HEK293 (cell line): ENCODE results near the gene RANBP1.
"Not testable (repeated sequence)": the region's sequence is repeated elsewhere in the genome, so short reads cannot be mapped to it uniquely, and the experiment has no call there.

Experiments used
- CTCF ChIA-PET: fragments of 350-600 bp; formaldehyde crosslinking; extraction: SDS; loops from one replicate; lab custom pipeline; 2021; ENCODE audit warnings: antibody characterized with exemption; lab: Yijun Ruan, JAX
- POLR2A ChIA-PET: fragments of 300-600 bp; formaldehyde crosslinking; extraction: SDS; loops from one replicate; lab custom pipeline; 2020; ENCODE audit warnings: antibody characterized with exemption, inconsistent platforms; lab: Yijun Ruan, JAX
- H3K27ac ChIP-seq: fragments of 200-500 bp; sonication (Bioruptor generic); 2 replicates; pipeline ENCODE4 v1.5.1; 2014; ENCODE audit warnings: low read depth, low read length, control low read depth, inconsistent platforms; ENCODE audit errors: extremely low read depth
- H3K36me3 ChIP-seq, 2 experiments: fragments of 200-500 bp in 1 of 2; sonication (Bioruptor generic) in 1 of 2; 1 replicate in 1 of 2; 2 replicates in 1 of 2; pipeline ENCODE4 v1.5.1; 2014 to 2017; ENCODE audit warnings: inconsistent platforms in 2 of 2, low read length in 2 of 2; ENCODE audit not compliant: control insufficient read depth in 2 of 2, insufficient read depth in 1 of 2
- H3K4me1 ChIP-seq: fragments of 200-500 bp; sonication (Bioruptor generic); 2 replicates; pipeline ENCODE4 v1.5.1; 2014; ENCODE audit warnings: mild to moderate bottlenecking, low read length, inconsistent platforms; ENCODE audit not compliant: control insufficient read depth, insufficient read depth
- H3K4me3 ChIP-seq: 2 replicates; pipeline ENCODE4 v1.5.1; 2011; ENCODE audit warnings: low read depth, mild to moderate bottlenecking, control low read depth, low read length, moderate library complexity
- H3K9me3 ChIP-seq: fragments of 200-500 bp; sonication (Bioruptor generic); 2 replicates; pipeline ENCODE4 v1.5.1; 2014; ENCODE audit warnings: low read depth, low read length, inconsistent platforms; ENCODE audit not compliant: control insufficient read depth, insufficient read depth
- BCL11B ChIP-seq: fragments of 450-650 bp; formaldehyde crosslinking; IDR thresholded peaks from 2 replicates; pipeline ENCODE4 v1.5.1; 2016; ENCODE audit warnings: low read depth, missing biosample characterization, missing genetic modification characterization
- BCL6B ChIP-seq: fragments of 450-650 bp; formaldehyde crosslinking; IDR thresholded peaks from 2 replicates; pipeline ENCODE4 v1.5.1; 2017; ENCODE audit warnings: missing biosample characterization, missing genetic modification characterization
- EGR2 ChIP-seq: fragments of 450-650 bp; formaldehyde crosslinking; IDR thresholded peaks from 2 replicates; pipeline ENCODE4 v1.5.1; 2016; ENCODE audit warnings: low read depth, missing biosample characterization, missing genetic modification characterization
- RBAK ChIP-seq: fragments of 450-650 bp; formaldehyde crosslinking; IDR thresholded peaks from 2 replicates; pipeline ENCODE4 v1.5.1; 2016; ENCODE audit warnings: missing biosample characterization, missing genetic modification characterization
- YY2 ChIP-seq: fragments of 450-650 bp; formaldehyde crosslinking; IDR thresholded peaks from 2 replicates; pipeline ENCODE4 v1.5.1; 2016; ENCODE audit warnings: missing biosample characterization, missing genetic modification characterization
- ZBTB1 ChIP-seq: fragments of 450-650 bp; formaldehyde crosslinking; IDR thresholded peaks from 2 replicates; pipeline ENCODE4 v1.5.1; 2016; ENCODE audit warnings: missing biosample characterization, missing genetic modification characterization
- ZBTB6 ChIP-seq: fragments of 450-650 bp; formaldehyde crosslinking; IDR thresholded peaks from 2 replicates; pipeline ENCODE4 v1.5.1; 2017; ENCODE audit warnings: missing biosample characterization, missing genetic modification characterization
- ZFP37 ChIP-seq: fragments of 450-650 bp; formaldehyde crosslinking; IDR thresholded peaks from 2 replicates; pipeline ENCODE4 v1.5.1; 2016; ENCODE audit warnings: missing biosample characterization, missing genetic modification characterization
- ZNF121 ChIP-seq: fragments of 450-650 bp; formaldehyde crosslinking; IDR thresholded peaks from 2 replicates; pipeline ENCODE4 v1.5.1; 2016; ENCODE audit warnings: missing biosample characterization, missing genetic modification characterization
- ZNF138 ChIP-seq: fragments of 450-650 bp; formaldehyde crosslinking; IDR thresholded peaks from 2 replicates; pipeline ENCODE4 v1.5.1; 2016; ENCODE audit warnings: missing biosample characterization, missing genetic modification characterization, borderline replicate concordance
- ZNF155 ChIP-seq: fragments of 450-650 bp; formaldehyde crosslinking; IDR thresholded peaks from 2 replicates; pipeline ENCODE4 v1.5.1; 2016; ENCODE audit warnings: missing biosample characterization, missing genetic modification characterization
- ZNF16 ChIP-seq: fragments of 450-650 bp; formaldehyde crosslinking; IDR thresholded peaks from 2 replicates; pipeline ENCODE4 v1.5.1; 2016; ENCODE audit warnings: low read depth, missing biosample characterization, missing genetic modification characterization
- ZNF175 ChIP-seq: fragments of 450-650 bp; formaldehyde crosslinking; IDR thresholded peaks from 2 replicates; pipeline ENCODE4 v1.5.1; 2016; ENCODE audit warnings: missing biosample characterization, missing genetic modification characterization
- ZNF2 ChIP-seq: fragments of 450-650 bp; formaldehyde crosslinking; IDR thresholded peaks from 2 replicates; pipeline ENCODE4 v1.5.1; 2016; ENCODE audit warnings: missing biosample characterization, missing genetic modification characterization
- ZNF223 ChIP-seq: fragments of 450-650 bp; formaldehyde crosslinking; IDR thresholded peaks from 2 replicates; pipeline ENCODE4 v1.5.1; 2016; ENCODE audit warnings: missing biosample characterization, missing genetic modification characterization
- ZNF350 ChIP-seq: fragments of 450-650 bp; formaldehyde crosslinking; IDR thresholded peaks from 2 replicates; pipeline ENCODE4 v1.5.0; 2017; ENCODE audit warnings: missing biosample characterization, mild to moderate bottlenecking, missing genetic modification characterization
- ZNF354C ChIP-seq: fragments of 450-650 bp; formaldehyde crosslinking; IDR thresholded peaks from 2 replicates; pipeline ENCODE4 v1.5.1; 2016; ENCODE audit warnings: missing biosample characterization, missing genetic modification characterization, low read depth, borderline replicate concordance
- ZNF404 ChIP-seq: fragments of 450-650 bp; formaldehyde crosslinking; IDR thresholded peaks from 2 replicates; pipeline ENCODE4 v1.5.1; 2017; ENCODE audit warnings: missing biosample characterization, missing genetic modification characterization
- ZNF416 ChIP-seq: fragments of 450-650 bp; formaldehyde crosslinking; IDR thresholded peaks from 2 replicates; pipeline ENCODE4 v1.5.1; 2016; ENCODE audit warnings: missing biosample characterization, missing genetic modification characterization
- ZNF514 ChIP-seq: fragments of 450-650 bp; formaldehyde crosslinking; IDR thresholded peaks from 2 replicates; pipeline ENCODE4 v1.5.1; 2016; ENCODE audit warnings: missing biosample characterization, missing genetic modification characterization
- ZNF529 ChIP-seq: fragments of 450-650 bp; formaldehyde crosslinking; IDR thresholded peaks from 2 replicates; pipeline ENCODE4 v1.5.1; 2017; ENCODE audit warnings: missing genetic modification characterization, missing biosample characterization; ENCODE audit not compliant: insufficient replicate concordance
- ZNF558 ChIP-seq: fragments of 450-650 bp; formaldehyde crosslinking; IDR thresholded peaks from 2 replicates; pipeline ENCODE4 v1.5.1; 2016; ENCODE audit warnings: missing biosample characterization, missing genetic modification characterization
- ZNF76 ChIP-seq: fragments of 450-650 bp; formaldehyde crosslinking; IDR thresholded peaks from 2 replicates; pipeline ENCODE4; 2016; ENCODE audit warnings: low read depth, missing biosample characterization, missing genetic modification characterization, borderline replicate concordance
- ZNF785 ChIP-seq: fragments of 450-650 bp; formaldehyde crosslinking; IDR thresholded peaks from 2 replicates; pipeline ENCODE4 v1.5.1; 2016; ENCODE audit warnings: missing biosample characterization, missing genetic modification characterization
- ZSCAN23 ChIP-seq: fragments of 450-650 bp; formaldehyde crosslinking; IDR thresholded peaks from 2 replicates; pipeline ENCODE4 v1.5.1; 2016; ENCODE audit warnings: missing biosample characterization, missing genetic modification characterization

RANBP1 gene

GRCh38 chr22:20115691-20116375, at the start of gene RANBP1:
Gene RANBP1, plus strand, starts transcription at chr22:20116104. Its CDS starts 81 bp downstream, at chr22:20116185.
- H3K4me1 ChIP-seq = no peaks in the 10 kb centered on the region
- TF ChIP-seq ZNF2 (no peak), EGR2 (tag by site-specific recombination) (peak; percentile 39; the same call in 1 of the 2 replicates), BCL11B (tag by site-specific recombination) (0 out of 2 replicates have a peak, but pooled peaks have one; percentile 24)
- H3K27ac ChIP-seq = peak within 1 kb of the TSS; percentile 85
- ChIA-PET POLR2A (interaction anchor here (0.6 to 6.1 kb wide), 7 partner anchors 10 to 412 kb away, joined by 3 to 62 read pairs (median 7); partner anchors contain the start of genes DGCR8 and ZDHHC8), CTCF (interaction anchor here (0.6 kb wide), 1 partner anchor 632 kb away, joined by 3 read pairs; no protein-coding TSS in a partner anchor)
- peaks cover 11 to 84% of the 10 kb centered on the region in 2 experiments for H3K36me3 ChIP-seq
- no peaks in the 10 kb centered on the region for H3K9me3 ChIP-seq
- peak within 1 kb of the TSS; percentile 93 for H3K4me3 ChIP-seq

GRCh38 chr22:20066617-20067383, 49.1 kb upstream of the RANBP1 start:
- POLR2A ChIA-PET = interaction anchor here (1.3 kb wide), 1 partner anchor 45 kb away, joined by 4 read pairs; no protein-coding TSS in a partner anchor
- Histone ChIP-seq H3K4me1 (no peaks in the 10 kb centered on the region), H3K36me3 (peaks cover 0 to 21% of the 10 kb centered on the region in 2 experiments; a peak in 1 of 3 replicates), H3K27ac (no peak overlapping the region), H3K4me3 (no peak overlapping the region), H3K9me3 (no peaks in the 10 kb centered on the region)
- CTCF ChIA-PET = interaction anchor here (0.6 kb wide), 1 partner anchor 87 kb away, joined by 3 read pairs; no protein-coding TSS in a partner anchor
- no peak for TF ChIP-seq RBAK (tag by site-specific recombination)
- no peak for TF ChIP-seq ZNF529
- no peak for TF ChIP-seq ZNF16 (tag by site-specific recombination)
- TF ChIP-seq ZBTB1 (tag by site-specific recombination) = no peak
- TF ChIP-seq ZNF416 (tag by site-specific recombination) = no peak

GRCh38 chr22:20067384-20067682, 48.6 kb upstream of the RANBP1 start:
- CTCF ChIA-PET = interaction anchor here (0.6 kb wide), 3 partner anchors 87 to 120 kb away, joined by 3 read pairs; no protein-coding TSS in a partner anchor
- peaks cover 0 to 19% of the 10 kb centered on the region in 2 experiments; a peak in 1 of 3 replicates for H3K36me3 ChIP-seq
- H3K9me3 ChIP-seq, H3K4me3 ChIP-seq, H3K4me1 ChIP-seq, H3K27ac ChIP-seq, POLR2A ChIA-PET: not testable (repeated sequence)
- TF ChIP-seq ZNF121 (tag by site-specific recombination) (peak; percentile 81), ZBTB6 (tag by site-specific recombination) (0 out of 2 replicates have a peak, but pooled peaks have one; percentile 25)
- TF ChIP-seq, all 188 proteins: peak for 2; not testable (repeated sequence) for 186

DNA sequence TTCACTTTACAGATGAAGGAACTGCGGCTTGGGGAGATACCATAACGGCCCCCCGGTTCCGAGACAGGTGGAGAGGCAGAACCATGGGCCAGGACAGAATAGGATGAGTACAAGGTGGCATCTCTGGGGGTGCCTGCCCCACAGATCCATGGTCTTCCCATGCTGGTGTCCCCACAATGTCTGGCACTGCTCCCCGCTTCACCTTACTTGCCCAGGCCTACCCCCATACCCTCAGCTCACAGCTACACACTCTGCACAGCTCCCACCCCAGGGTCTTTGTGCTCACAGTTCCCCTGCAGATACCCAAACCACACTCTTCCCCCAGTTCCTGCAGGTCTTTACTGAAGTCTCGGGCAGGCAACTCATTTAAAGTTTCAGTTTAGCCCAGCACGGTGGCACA, 47.3 kb upstream of the RANBP1 start:
- POLR2A ChIA-PET = interaction anchor here (0.7 kb wide), 1 partner anchor 946 kb away, joined by 3 read pairs; the partner anchor contains the start of gene DGCR2
- Histone ChIP-seq H3K36me3 (peaks cover 0 to 13% of the 10 kb centered on the region in 2 experiments; a peak in 1 of 3 replicates), H3K4me1 (no peaks in the 10 kb centered on the region), H3K4me3 (no peak overlapping the region), H3K27ac (no peak overlapping the region), H3K9me3 (no peaks in the 10 kb centered on the region)
- CTCF ChIA-PET = interaction anchor here (0.6 to 0.9 kb wide), 2 partner anchors 41 to 42 kb away, joined by 3 read pairs; no protein-coding TSS in a partner anchor
- no peak for TF ChIP-seq ZNF354C (tag by site-specific recombination)
- no peak for TF ChIP-seq ZNF223 (tag by site-specific recombination)
- no peak for TF ChIP-seq ZNF175
- no peak for TF ChIP-seq ZFP37
- TF ChIP-seq BCL6B (tag by site-specific recombination) = no peak
- no peak for TF ChIP-seq ZNF155 (tag by site-specific recombination)
- no peak for TF ChIP-seq YY2 (tag by site-specific recombination)
- no peak for TF ChIP-seq ZNF514
- TF ChIP-seq ZSCAN23 (tag by site-specific recombination) = no peak
- no peak for TF ChIP-seq ZNF76 (tag by site-specific recombination)
- TF ChIP-seq ZNF350 (tag by site-specific recombination) = no peak
- TF ChIP-seq ZNF404 (tag by site-specific recombination) = no peak
- TF ChIP-seq ZNF558 (tag by site-specific recombination) = no peak
- TF ChIP-seq ZNF785 (tag by site-specific recombination) = no peak
- TF ChIP-seq ZNF138 (tag by site-specific recombination) = no peak
